Naive thymus-derived CD4-positive, alpha-beta T cell (primary cell): ENCODE measurements around the gene OTULIN. TPM values are rescaled to one million over a fixed set of nuclear protein-coding genes. Genes with fewer than 3 reads are reported as not detected.

Experiments used
- ATAC-seq: fragments of 150-1000 bp; cut with Tn5 transposase; 2 replicates; pipeline ENCODE4 v1.10.0; 2021; ENCODE audit warnings: mild to moderate bottlenecking, moderate library complexity
- CTCF ChIA-PET: fragments of 350-600 bp; sonication (Branson Sonifier 250); formaldehyde crosslinking; loops from one replicate; lab custom pipeline; 2021; ENCODE audit warnings: antibody characterized with exemption; lab: Charles Lee
- POLR2A ChIA-PET: fragments of 350-600 bp; sonication (Branson Sonifier 250); formaldehyde crosslinking; loops from one replicate; lab custom pipeline; 2021; ENCODE audit warnings: antibody characterized with exemption, inconsistent platforms; lab: Charles Lee
- DNase-seq, 9 donors: peaks; one replicate each; pipeline versions ENCODE4 v3.0.0 to v3.0.0-alpha.2; 2020 to 2022; ENCODE audit warnings: mixed read lengths in 1 of 9
- H3K27ac ChIP-seq: one replicate; pipeline ENCODE4 v1.7.0; 2013; ENCODE audit warnings: mild to moderate bottlenecking, low read depth, low read length, moderate library complexity
- H3K27me3 ChIP-seq, 2 donors: one replicate each; pipeline ENCODE4 v1.7.0; 2013; ENCODE audit warnings: low read length in 2 of 2, mild to moderate bottlenecking in 2 of 2, moderate library complexity in 2 of 2; ENCODE audit not compliant: control insufficient read depth in 2 of 2, insufficient read depth in 2 of 2
- H3K36me3 ChIP-seq, 3 experiments: 1 replicate in 2 of 3; 2 replicates in 1 of 3; pipeline ENCODE4 v1.7.0; 2013; ENCODE audit warnings: low read length in 3 of 3, mild to moderate bottlenecking in 3 of 3, moderate library complexity in 1 of 3; ENCODE audit not compliant: insufficient read depth in 3 of 3, control insufficient read depth in 2 of 3
- H3K4me1 ChIP-seq, 2 donors: one replicate each; pipeline ENCODE4 v1.7.0; 2013; ENCODE audit warnings: low read length in 2 of 2, mild to moderate bottlenecking in 2 of 2, moderate library complexity in 1 of 2; ENCODE audit not compliant: control insufficient read depth in 2 of 2, insufficient read depth in 2 of 2
- H3K4me3 ChIP-seq: 2 replicates; pipeline ENCODE4 v1.7.0; 2013; ENCODE audit warnings: mild to moderate bottlenecking, low read length
- H3K9me3 ChIP-seq, 3 experiments: 1 replicate in 2 of 3; 2 replicates in 1 of 3; pipeline ENCODE4 v1.7.0; 2013; ENCODE audit warnings: low read length in 3 of 3; ENCODE audit not compliant: control insufficient read depth in 2 of 3
- H3K27ac Mint-ChIP-seq, 9 donors: one replicate each; pipeline ENCODE4 v1.8.0; 2020 to 2022; ENCODE audit warnings: mixed read lengths in 9 of 9, mild to moderate bottlenecking in 8 of 9, moderate library complexity in 5 of 9, inconsistent platforms in 2 of 9
- H3K27me3 Mint-ChIP-seq, 5 donors: one replicate each; pipeline ENCODE4 v1.8.0; 2021 to 2022; ENCODE audit warnings: mixed read lengths in 5 of 5, mild to moderate bottlenecking in 1 of 5
- H3K36me3 Mint-ChIP-seq, 5 donors: one replicate each; pipeline ENCODE4 v1.8.0; 2020 to 2022; ENCODE audit warnings: mixed read lengths in 5 of 5, mild to moderate bottlenecking in 3 of 5, inconsistent platforms in 1 of 5
- H3K4me1 Mint-ChIP-seq, 7 donors: one replicate each; pipeline ENCODE4 v1.8.0; 2020 to 2022; ENCODE audit warnings: mixed read lengths in 7 of 7, mild to moderate bottlenecking in 3 of 7, inconsistent platforms in 1 of 7
- H3K4me3 Mint-ChIP-seq, 10 donors: one replicate each; pipeline ENCODE4 v1.8.0; 2020 to 2022; ENCODE audit warnings: mild to moderate bottlenecking in 10 of 10, mixed read lengths in 10 of 10, moderate library complexity in 6 of 10, inconsistent platforms in 2 of 10
- H3K9me3 Mint-ChIP-seq, 11 donors: one replicate each; pipeline ENCODE4 v1.8.0; 2020 to 2022; ENCODE audit warnings: mixed read lengths in 11 of 11, mild to moderate bottlenecking in 4 of 11, inconsistent platforms in 1 of 11, moderate library complexity in 1 of 11
- intact Hi-C, 2 donors: fragments of 100-400 bp; cut with micrococcal nuclease; formaldehyde crosslinking; loops; one replicate each; pipeline ENCODE4 v1.15.1; 2023
- polyA plus RNA-seq, 2 donors: library from polyadenylated mRNA; unstranded; fragments of 300-500 nt; fragmentation: Illumina TruSeq; gene quantifications; one replicate each; pipeline ENCODE4 v1.2.3, GENCODE V29; 2021
- total RNA-seq, 6 experiments: library from RNA in 5 of 6; stranded (reverse) in 5 of 6; gene quantifications; 1 replicate in 5 of 6; 2 replicates in 1 of 6; pipeline ENCODE4 v1.2.3 and lab custom pipeline; 2021 to 2026

Gene OTULIN
- total and polyA plus RNA-seq, 7 experiments from 2014 or later = 12.1 to 66.9 (median 57.1) TPM

- H3K27ac Mint-ChIP-seq = peak overlapping the region in 8 of 9 donors; percentile 17 to 85 (median 65)
- intact Hi-C loops = no loop called here
- ChIA-PET CTCF (interaction anchor here (0.6 to 0.7 kb wide), 2 partner anchors 13 to 16 kb away, joined by 3 read pairs; no protein-coding TSS in a partner anchor), POLR2A (no interaction called here)
- H3K27me3 Mint-ChIP-seq = no peaks in the 10 kb centered on the region
- H3K27me3 ChIP-seq = no peaks in the 10 kb centered on the region
- H3K4me3 Mint-ChIP-seq = no peak overlapping the region
- H3K4me3 ChIP-seq = no peak overlapping the region
- peaks cover 5 to 34% of the 10 kb centered on the region in 2 donors for H3K4me1 ChIP-seq
- peaks cover 0 to 4% (median 0%) of the 10 kb centered on the region in 11 donors for H3K9me3 Mint-ChIP-seq
- no peak overlapping the region for H3K27ac ChIP-seq
- H3K36me3 Mint-ChIP-seq = peaks cover 5 to 57% (median 43%) of the 10 kb centered on the region in 5 donors
- H3K4me1 Mint-ChIP-seq = peaks cover 36 to 74% (median 57%) of the 10 kb centered on the region in 7 donors
- ATAC-seq (no peak), DNase-seq (no peak)
- H3K36me3 ChIP-seq = peaks cover 11 to 17% (median 14%) of the 10 kb centered on the region in 3 experiments
- H3K9me3 ChIP-seq = no peaks in the 10 kb centered on the region
Observed at GRCh38 chr5:14699159-14699558, 34.6 kb downstream of the OTULIN start.

DNA sequence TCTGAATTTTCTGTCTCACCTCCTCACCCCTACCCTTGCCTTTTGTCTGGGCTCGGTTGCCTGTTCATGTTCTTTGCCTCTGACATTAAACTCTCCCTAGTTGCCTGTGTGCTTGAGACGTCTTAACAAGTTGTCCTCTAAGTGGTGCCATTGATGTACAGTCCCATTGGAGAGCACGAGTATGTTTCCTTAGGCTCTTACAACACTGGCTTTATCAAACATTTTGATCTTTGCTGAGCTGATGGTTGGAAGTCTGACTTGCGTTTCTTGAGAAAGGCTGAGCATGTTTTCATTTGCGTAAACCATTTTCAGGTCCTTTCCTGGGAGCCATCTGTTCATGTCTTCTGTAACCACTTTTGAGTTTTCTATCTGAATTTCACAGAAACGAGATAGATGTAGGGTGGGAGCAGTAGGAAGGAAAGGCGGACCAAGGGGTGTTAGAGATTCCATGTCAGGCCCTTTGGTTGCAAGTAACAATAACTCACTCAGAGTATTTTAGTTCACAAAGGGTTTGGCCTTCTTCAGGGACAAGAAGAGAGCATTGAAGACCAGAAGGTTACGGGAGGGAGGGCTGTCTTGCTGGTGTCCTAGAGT lies 35.4 kb downstream of the OTULIN start:
- Mint-ChIP-seq H3K4me3 (peak overlapping the region in 2 of 10 donors; percentile 4 to 33), H3K4me1 (peaks cover 38 to 81% (median 64%) of the 10 kb centered on the region in 7 donors), H3K36me3 (peaks cover 5 to 59% (median 40%) of the 10 kb centered on the region in 5 donors), H3K9me3 (peaks cover 0 to 4% (median 0%) of the 10 kb centered on the region in 11 donors), H3K27me3 (no peaks in the 10 kb centered on the region), H3K27ac (peak overlapping the region in 8 of 9 donors; percentile 17 to 85 (median 57))
- no peak for DNase-seq
- Histone ChIP-seq H3K9me3 (no peaks in the 10 kb centered on the region), H3K36me3 (peaks cover 7 to 14% (median 13%) of the 10 kb centered on the region in 3 experiments), H3K27me3 (no peaks in the 10 kb centered on the region), H3K4me3 (no peak overlapping the region), H3K4me1 (peaks cover 5 to 41% of the 10 kb centered on the region in 2 donors), H3K27ac (no peak overlapping the region)
- ATAC-seq = no peak
- CTCF ChIA-PET = interaction anchor here (0.7 kb wide), 1 partner anchor 14 kb away, joined by 3 read pairs; no protein-coding TSS in a partner anchor
- intact Hi-C loops = no loop called here
- POLR2A ChIA-PET = no interaction called here

DNA sequence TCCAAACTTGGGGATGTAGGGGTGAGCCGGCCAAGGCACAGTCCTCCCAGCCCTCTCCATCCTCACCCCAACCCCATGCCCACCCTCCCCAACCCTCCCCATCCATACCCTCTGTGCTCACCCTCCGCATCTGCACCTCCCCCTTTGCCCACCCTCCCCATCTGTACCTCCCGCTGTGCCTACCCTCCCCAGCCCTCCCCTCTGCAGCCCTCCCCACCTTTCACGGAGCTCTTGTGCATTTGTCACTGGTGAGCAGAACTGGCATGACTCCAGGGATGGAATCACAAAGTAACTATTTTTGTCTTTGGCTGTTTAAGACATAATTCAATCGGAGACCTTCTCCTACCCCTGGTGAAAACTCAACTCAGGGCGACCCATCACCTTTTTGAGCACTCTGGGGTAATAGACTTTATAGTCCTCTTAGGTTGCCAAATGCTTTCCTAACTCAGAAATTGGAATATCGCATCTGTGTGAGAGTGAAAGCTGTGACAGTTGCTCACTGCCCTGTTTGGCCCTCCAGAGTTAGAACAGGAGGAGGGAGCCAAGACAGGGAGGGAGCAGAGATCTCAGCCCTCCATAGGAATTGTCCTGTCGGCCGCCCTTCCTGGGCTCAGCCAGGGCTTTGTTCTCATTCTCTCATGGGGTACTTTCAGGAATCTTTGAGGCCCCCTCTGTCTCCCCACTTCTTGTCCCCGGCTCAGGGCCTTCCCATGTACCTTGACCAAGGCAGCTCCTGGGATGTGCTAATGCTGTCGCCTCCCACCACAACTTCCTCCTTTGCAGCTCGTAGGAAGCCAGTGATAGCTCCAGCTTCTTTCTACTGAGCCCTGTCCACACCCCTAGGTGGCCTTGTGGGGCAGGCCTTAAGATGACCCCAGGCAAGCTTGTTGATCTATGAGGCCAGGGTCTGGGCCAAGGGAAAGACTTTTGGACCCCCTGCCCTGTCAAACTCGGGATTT lies 36.2 kb downstream of the OTULIN start:
- H3K36me3 ChIP-seq = peaks cover 7 to 13% (median 7%) of the 10 kb centered on the region in 3 experiments
- intact Hi-C loops = no loop called here
- peaks cover 12 to 50% of the 10 kb centered on the region in 2 donors for H3K4me1 ChIP-seq
- H3K4me3 ChIP-seq = no peak overlapping the region
- DNase-seq (no peak), ATAC-seq (peak; percentile 75)
- Mint-ChIP-seq H3K9me3 (peaks cover 0 to 4% (median 0%) of the 10 kb centered on the region in 11 donors), H3K4me3 (peak overlapping the region in 6 of 10 donors; percentile 23 to 71 (median 38)), H3K27ac (peak overlapping the region; percentile 36 to 100 (median 99)), H3K4me1 (peaks cover 39 to 86% (median 73%) of the 10 kb centered on the region in 7 donors), H3K27me3 (no peaks in the 10 kb centered on the region), H3K36me3 (peaks cover 5 to 64% (median 35%) of the 10 kb centered on the region in 5 donors)
- H3K27ac ChIP-seq = no peak overlapping the region
- H3K27me3 ChIP-seq = no peaks in the 10 kb centered on the region
- H3K9me3 ChIP-seq = no peaks in the 10 kb centered on the region
- ChIA-PET CTCF (no interaction called here), POLR2A (interaction anchor here (0.8 kb wide), 1 partner anchor 37 kb away, joined by 3 read pairs; no protein-coding TSS in a partner anchor)

DNA sequence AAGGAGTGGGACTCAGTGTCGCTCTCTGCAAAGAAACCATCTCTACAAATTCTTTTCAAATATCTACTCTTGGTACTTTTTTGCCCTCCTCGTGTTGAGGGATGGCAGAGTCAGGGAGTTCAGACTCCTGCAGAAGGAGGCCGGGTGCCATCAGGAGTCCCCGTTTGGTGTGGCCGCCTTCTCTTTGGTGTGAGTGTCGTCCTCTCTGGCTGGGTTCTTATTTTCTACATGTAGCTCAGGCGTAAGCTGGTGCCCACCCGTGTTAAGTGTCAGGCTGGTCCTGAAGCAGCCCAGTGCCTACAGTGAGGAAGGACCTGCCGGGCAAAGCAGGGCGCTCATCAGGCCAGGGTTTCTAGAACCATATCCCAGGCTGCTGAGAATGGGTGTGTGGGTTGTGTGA lies 37.0 kb downstream of the OTULIN start:
- Histone ChIP-seq H3K27me3 (no peaks in the 10 kb centered on the region), H3K4me1 (peaks cover 19 to 57% of the 10 kb centered on the region in 2 donors), H3K36me3 (peaks cover 3 to 13% (median 7%) of the 10 kb centered on the region in 3 experiments), H3K4me3 (no peak overlapping the region), H3K9me3 (no peaks in the 10 kb centered on the region), H3K27ac (no peak overlapping the region)
- DNase-seq (no peak), ATAC-seq (no peak)
- peaks cover 0 to 4% (median 0%) of the 10 kb centered on the region in 11 donors for H3K9me3 Mint-ChIP-seq
- no peaks in the 10 kb centered on the region for H3K27me3 Mint-ChIP-seq
- peak overlapping the region in 7 of 10 donors; percentile 26 to 46 (median 40) for H3K4me3 Mint-ChIP-seq
- CTCF ChIA-PET = no interaction called here
- intact Hi-C loops = no loop called here
- POLR2A ChIA-PET = interaction anchor here (0.8 to 1.4 kb wide), 3 partner anchors 38 to 288 kb away, joined by 3 to 8 read pairs (median 3); partner anchors contain the start of gene ANKH
- H3K27ac Mint-ChIP-seq = peak overlapping the region; percentile 68 to 100 (median 99)
- H3K36me3 Mint-ChIP-seq = peaks cover 5 to 64% (median 29%) of the 10 kb centered on the region in 5 donors
- H3K4me1 Mint-ChIP-seq = peaks cover 46 to 86% (median 75%) of the 10 kb centered on the region in 7 donors

- H3K4me3 ChIP-seq = no peak overlapping the region
- POLR2A ChIA-PET = interaction anchor here (0.7 to 1.6 kb wide), 5 partner anchors 8 to 289 kb away, joined by 3 to 8 read pairs (median 3); partner anchors contain the start of gene ANKH
- Mint-ChIP-seq H3K27me3 (no peaks in the 10 kb centered on the region), H3K9me3 (peaks cover 0 to 4% (median 0%) of the 10 kb centered on the region in 11 donors), H3K27ac (peak overlapping the region; percentile 68 to 100 (median 99)), H3K4me1 (peaks cover 54 to 91% (median 80%) of the 10 kb centered on the region in 7 donors), H3K4me3 (peak overlapping the region in 4 of 10 donors; percentile 5 to 46 (median 39)), H3K36me3 (peaks cover 5 to 63% (median 29%) of the 10 kb centered on the region in 5 donors)
- ATAC-seq (no peak), DNase-seq (no peak)
- H3K9me3 ChIP-seq = no peaks in the 10 kb centered on the region
- no peak overlapping the region for H3K27ac ChIP-seq
- no peaks in the 10 kb centered on the region for H3K27me3 ChIP-seq
- CTCF ChIA-PET = interaction anchor here (1.0 to 2.2 kb wide), 2 partner anchors 25 to 285 kb away, joined by 4 to 20 read pairs; no protein-coding TSS in a partner anchor
- intact Hi-C loops = no loop called here
- H3K36me3 ChIP-seq = peaks cover 0 to 13% (median 7%) of the 10 kb centered on the region in 3 experiments
- peaks cover 26 to 64% of the 10 kb centered on the region in 2 donors for H3K4me1 ChIP-seq
Observed at GRCh38 chr5:14702238-14702839, 37.8 kb downstream of the OTULIN start.
